Right cardiac atrium (tissue), 5 donors: ENCODE data around the gene BRD3OS. TPM values are rescaled to one million over a fixed set of nuclear protein-coding genes. Genes with fewer than 3 reads are reported as not detected.
"Not testable (repeated sequence)": the region's sequence is repeated elsewhere in the genome, so short reads cannot be mapped to it uniquely, and the experiment has no call there.

ENCODE experiments used
- ATAC-seq, 2 donors: fragments of 200-7000 bp; cut with Tn5 transposase; one replicate each; pipeline versions ENCODE4 v1.8.0 to v1.9.1; 2020; ENCODE audit warnings: moderate library complexity in 2 of 2, mild to moderate bottlenecking in 1 of 2
- DNase-seq, 3 donors: peaks; one replicate each; pipeline ENCODE4 v3.0.0-alpha.2; 2020
- H3K27ac ChIP-seq: one replicate; pipeline ENCODE4 v1.5.1; 2013; ENCODE audit warnings: mild to moderate bottlenecking, low read length, control low read depth, moderate library complexity
- H3K27me3 ChIP-seq: one replicate; pipeline ENCODE4 v1.6.1; 2013; ENCODE audit not compliant: control insufficient read depth, insufficient read depth
- H3K4me1 ChIP-seq: one replicate; pipeline ENCODE4 v1.6.1; 2013; ENCODE audit warnings: low read length; ENCODE audit not compliant: control insufficient read depth, insufficient read depth
- H3K4me3 ChIP-seq: one replicate; pipeline ENCODE4 v1.5.1; 2013; ENCODE audit warnings: low read length, control low read depth
- H3K9me3 ChIP-seq: one replicate; pipeline ENCODE4 v1.6.1; 2013; ENCODE audit warnings: low read length; ENCODE audit not compliant: control insufficient read depth
- WGBS: extraction: QIAGEN DNeasy Blood & Tissue Kit; methylation state at CpG from one replicate; pipeline ENCODE4 v1.1.7; 2013; 5-methylcytosine and 5-hydroxymethylcytosine counted together
- intact Hi-C, 4 donors: fragments of 100-400 bp; cut with DNase I; formaldehyde crosslinking; loops; one replicate each; pipeline versions ENCODE4 v1.11.0 to v1.14.0; 2022 to 2023
- polyA plus RNA-seq: library from polyadenylated mRNA; stranded (reverse); fragments of 200-250 nt; gene quantifications from one replicate; pipeline ENCODE4 v1.2.3, GENCODE V29; 2013
- total RNA-seq, 4 donors: library from RNA; stranded (reverse); fragmentation: NEBNext Ultra II Directional; extraction: Animal tissue kit (Norgen Biotek cat#: 25700); gene quantifications; one replicate each; pipeline ENCODE4 v1.2.1, GENCODE V29; 2021
- donor health status: healthy with polysubstance abuse.
- donor health status: DM: no; HTN: yes; CAD: no.
- donor health status: DM: no; HTN: no; CAD: no.
- donor health status: DM: no; HTN: yes; CAD: no; lungs with severe emphysema.
- donor health status: DM: yes; HTN: yes; CAD: no.

The BRD3OS gene
- total and polyA plus RNA-seq, 5 donors: 4.7 to 12.1 (median 10.8) TPM

- intact Hi-C loops: no loop called here
- no peak overlapping the region for H3K27ac ChIP-seq
- no peak overlapping the region for H3K4me3 ChIP-seq
- DNase-seq (peak; percentile 12 to 34 (median 31)), ATAC-seq (no peak)
- H3K4me1 ChIP-seq: peaks cover 8% of the 10 kb centered on the region
- 94% methylated on average over 25 of the region's 25 CpGs for WGBS
- no peaks in the 10 kb centered on the region for H3K27me3 ChIP-seq
- no peaks in the 10 kb centered on the region for H3K9me3 ChIP-seq
Observed at GRCh38 chr9:133980864-133981588, 44.3 kb upstream of the BRD3OS start.

GRCh38 chr9:133981589-133981957, 43.7 kb upstream of the BRD3OS start:
- Histone ChIP-seq H3K27me3 (no peaks in the 10 kb centered on the region), H3K9me3 (no peaks in the 10 kb centered on the region), H3K27ac (no peak overlapping the region), H3K4me3 (no peak overlapping the region), H3K4me1 (peaks cover 8% of the 10 kb centered on the region)
- DNase-seq: peak in 1 of 3 donors; percentile 37
- intact Hi-C loops: no loop called here
- ATAC-seq: no peak
- 86% methylated on average over 14 of the region's 14 CpGs for WGBS

DNA sequence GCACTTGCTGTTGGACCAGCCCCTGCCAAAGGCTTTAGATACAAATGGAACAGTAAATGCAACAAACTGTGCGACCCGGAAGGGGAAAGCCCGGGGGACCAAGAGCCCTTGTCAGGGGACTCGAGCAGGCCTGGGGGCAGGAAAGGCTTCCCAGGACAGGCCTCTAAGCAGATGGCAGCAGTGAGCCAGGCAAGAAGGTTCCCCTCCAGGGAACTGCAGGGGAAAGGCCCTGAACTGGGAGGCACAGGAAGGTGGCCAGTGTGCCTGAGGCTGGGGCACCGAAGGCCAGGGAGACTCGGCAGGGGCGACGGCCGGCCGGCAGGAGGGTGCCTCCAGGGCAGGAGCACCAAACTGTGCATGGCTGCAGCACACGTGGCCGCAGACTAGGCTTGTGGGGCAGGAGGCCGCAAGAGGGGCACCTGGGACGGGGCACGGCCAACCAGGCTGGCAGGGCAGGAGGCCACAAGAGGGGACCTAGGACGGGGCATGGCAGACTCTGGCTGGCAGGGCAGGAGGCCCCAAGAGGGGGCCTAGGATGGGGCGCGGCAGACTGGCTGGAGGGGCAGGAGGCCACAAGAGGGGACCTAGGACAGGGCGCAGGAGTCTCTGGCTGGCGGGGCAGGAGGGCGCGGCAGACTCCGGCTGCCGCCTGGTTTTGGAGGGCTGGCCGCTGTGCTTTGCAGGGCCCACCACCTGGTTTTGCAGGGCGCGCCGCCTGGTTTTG, 43.2 kb upstream of the BRD3OS start:
- intact Hi-C loops: no loop called here
- H3K4me1 ChIP-seq: peaks cover 8% of the 10 kb centered on the region
- WGBS: 89% methylated on average over 28 of the region's 28 CpGs
- no peaks in the 10 kb centered on the region for H3K27me3 ChIP-seq
- DNase-seq (peak in 2 of 3 donors; percentile 41 to 58), ATAC-seq (no peak)
- H3K4me3 ChIP-seq: no peak overlapping the region
- no peaks in the 10 kb centered on the region for H3K9me3 ChIP-seq
- no peak overlapping the region for H3K27ac ChIP-seq

- peak in 2 of 3 donors; percentile 14 to 40 for DNase-seq
- WGBS: 88% methylated on average over 25 of the region's 25 CpGs
Observed at GRCh38 chr9:133982971-133983720, 42.1 kb upstream of the BRD3OS start.

DNA sequence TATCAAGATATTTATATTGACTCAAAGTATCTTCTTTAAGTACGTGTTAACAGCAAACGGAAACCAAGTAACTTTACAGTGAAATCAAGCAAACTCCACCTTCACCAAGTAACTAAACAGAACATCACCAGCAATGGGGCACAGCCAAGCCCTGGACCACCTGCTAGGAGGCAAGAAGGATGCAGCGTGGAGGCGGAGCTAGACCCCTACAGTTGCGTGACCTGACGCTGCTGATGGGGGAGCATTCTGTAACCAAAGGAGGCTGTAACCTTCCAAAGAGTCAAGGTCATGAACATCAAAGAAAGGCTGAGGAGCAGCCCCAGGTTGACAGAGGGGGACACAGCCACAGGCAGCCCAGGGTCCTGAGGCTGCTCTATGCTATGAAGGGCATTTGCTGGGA, 39.2 kb upstream of the BRD3OS start:
- no peak for ATAC-seq
- Histone ChIP-seq H3K4me3 (no peak overlapping the region), H3K9me3 (no peaks in the 10 kb centered on the region), H3K27ac (no peak overlapping the region), H3K4me1 (peaks cover 6% of the 10 kb centered on the region), H3K27me3 (no peaks in the 10 kb centered on the region)
- 77% methylated on average over 6 of the region's 6 CpGs for WGBS
- peak in 1 of 3 donors; percentile 23 for DNase-seq
- intact Hi-C loops: no loop called here

More at GRCh38 chr9:133982971-133983720, 42.1 kb upstream of the BRD3OS start:
- ATAC-seq: no peak
- H3K27me3 ChIP-seq: no peaks in the 10 kb centered on the region
- no peak overlapping the region for H3K27ac ChIP-seq
- no peaks in the 10 kb centered on the region for H3K9me3 ChIP-seq
- no peak overlapping the region for H3K4me3 ChIP-seq
- intact Hi-C loops: no loop called here
- peaks cover 8% of the 10 kb centered on the region for H3K4me1 ChIP-seq

DNA sequence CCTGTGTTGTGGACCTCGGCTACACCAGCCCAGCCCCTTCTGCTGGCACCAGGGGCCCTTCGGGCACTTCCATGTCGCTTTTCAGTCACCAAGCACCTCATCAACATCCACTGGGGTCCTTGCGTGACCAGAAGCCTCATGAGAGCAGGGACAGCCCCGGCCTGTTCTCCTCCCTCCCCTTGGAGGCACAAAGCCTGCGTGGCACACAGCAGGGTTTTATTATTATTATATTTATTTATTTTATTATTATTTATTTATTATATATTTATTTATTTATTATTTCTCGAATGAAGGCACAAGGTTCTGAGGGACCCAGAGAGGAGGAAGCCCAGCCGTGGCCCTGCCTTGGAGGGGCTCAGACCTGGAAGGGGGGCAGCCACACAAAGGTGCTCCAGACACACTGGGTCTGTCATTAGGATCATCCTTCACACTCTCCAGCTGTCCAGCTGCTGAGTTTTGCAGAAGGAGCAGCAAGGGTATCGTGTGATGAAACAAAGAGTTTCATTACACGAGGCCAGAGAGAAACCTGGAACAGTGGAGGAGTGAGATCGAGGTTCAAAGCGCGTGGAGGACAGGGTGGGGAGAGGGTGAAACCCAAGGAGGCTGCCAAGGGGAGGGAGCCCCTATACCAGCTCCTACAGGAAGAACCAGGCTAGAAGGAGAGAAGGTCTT, 38.4 kb upstream of the BRD3OS start:
- H3K27me3 ChIP-seq: no peaks in the 10 kb centered on the region
- no peaks in the 10 kb centered on the region for H3K9me3 ChIP-seq
- H3K4me1 ChIP-seq: peaks cover 6% of the 10 kb centered on the region
- intact Hi-C loops: no loop called here
- no peak overlapping the region for H3K4me3 ChIP-seq
- DNase-seq (peak in 1 of 3 donors; percentile 38), ATAC-seq (no peak)
- whole genome bisulfite sequencing: 91% methylated on average over 13 of the region's 13 CpGs
- no peak overlapping the region for H3K27ac ChIP-seq

DNA sequence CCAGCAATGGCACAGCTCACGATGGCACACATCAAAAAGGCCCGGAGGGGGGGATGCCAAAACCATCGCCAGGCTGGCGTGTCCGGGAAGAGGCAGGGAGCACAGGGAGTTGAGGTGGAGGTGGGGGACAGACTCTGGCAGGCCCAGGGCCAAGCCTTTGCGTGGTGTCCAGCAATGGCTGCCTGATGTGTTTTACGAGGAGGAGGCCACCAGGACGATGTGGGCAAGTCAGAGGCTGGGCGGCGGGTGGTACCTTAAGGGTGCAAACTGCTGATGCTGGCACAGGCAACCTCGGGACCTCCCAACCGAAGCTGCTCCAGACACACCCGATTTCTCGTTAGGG, 37.9 kb upstream of the BRD3OS start:
- Histone ChIP-seq H3K4me3 (no peak overlapping the region), H3K9me3 (no peaks in the 10 kb centered on the region), H3K27ac (no peak overlapping the region), H3K27me3 (no peaks in the 10 kb centered on the region), H3K4me1 (peaks cover 6% of the 10 kb centered on the region)
- no peak for ATAC-seq
- intact Hi-C loops: no loop called here
- DNase-seq: peak in 1 of 3 donors; percentile 41
- 90% methylated on average over 14 of the region's 14 CpGs for WGBS

GRCh38 chr9:133987946-133988665, 37.2 kb upstream of the BRD3OS start:
- H3K9me3 ChIP-seq: no peaks in the 10 kb centered on the region

DNA sequence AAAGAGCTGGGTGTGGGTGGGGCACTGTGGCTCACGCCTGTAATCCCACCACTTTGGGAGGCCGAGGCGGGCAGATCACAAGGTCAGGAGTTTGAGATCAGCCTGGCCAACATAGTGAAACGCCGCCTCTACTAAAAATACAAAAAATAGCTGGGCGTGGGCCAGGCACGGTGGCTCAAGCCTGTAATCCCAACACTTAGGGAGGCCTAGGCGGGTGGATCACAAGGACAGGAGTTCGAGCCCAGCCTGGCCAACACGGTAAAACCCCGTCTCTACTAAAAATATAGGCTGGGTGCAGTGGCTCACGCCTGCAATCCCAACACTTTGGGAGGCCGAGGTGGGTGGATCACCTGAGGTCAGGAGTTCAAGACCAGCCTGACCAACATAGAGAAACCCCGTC, 36.5 kb upstream of the BRD3OS start:
- 92% methylated on average over 14 of the region's 14 CpGs for WGBS
- H3K9me3 ChIP-seq, H3K4me1 ChIP-seq, H3K27me3 ChIP-seq, DNase-seq, intact Hi-C loops, ATAC-seq, H3K4me3 ChIP-seq, H3K27ac ChIP-seq: not testable (repeated sequence)

More at GRCh38 chr9:133987946-133988665, 37.2 kb upstream of the BRD3OS start:
- ATAC-seq (no peak), DNase-seq (peak in 1 of 3 donors; percentile 16)
- Histone ChIP-seq H3K4me3 (no peak overlapping the region), H3K27me3 (no peaks in the 10 kb centered on the region), H3K4me1 (peaks cover 6% of the 10 kb centered on the region), H3K27ac (no peak overlapping the region)
- intact Hi-C loops: no loop called here
- WGBS: 87% methylated on average over 16 of the region's 16 CpGs

- peak in 2 of 3 donors; percentile 27 to 35 for DNase-seq
- Histone ChIP-seq H3K9me3 (no peaks in the 10 kb centered on the region), H3K4me1 (peaks cover 6% of the 10 kb centered on the region), H3K27ac (no peak overlapping the region), H3K4me3 (no peak overlapping the region), H3K27me3 (no peaks in the 10 kb centered on the region)
- no peak for ATAC-seq
- intact Hi-C loops: loop anchor here in 1 of 4 donors (2.0 kb wide), 1 partner anchor 41 kb away; no protein-coding TSS in a partner anchor
- 83% methylated on average over 24 of the region's 24 CpGs for WGBS
Observed at GRCh38 chr9:133989625-133990365, 35.5 kb upstream of the BRD3OS start.
